ENCODE data around the gene ETV3. TPM values are rescaled to one million over a fixed set of nuclear protein-coding genes. Genes with fewer than 3 reads are reported as not detected.
"Not testable (repeated sequence)": the region's sequence is repeated elsewhere in the genome, so short reads cannot be mapped to it uniquely, and the experiment has no call there.

Gene ETV3
- total RNA-seq, 1 experiment from 2014 or later: 22.2 TPM

DNA sequence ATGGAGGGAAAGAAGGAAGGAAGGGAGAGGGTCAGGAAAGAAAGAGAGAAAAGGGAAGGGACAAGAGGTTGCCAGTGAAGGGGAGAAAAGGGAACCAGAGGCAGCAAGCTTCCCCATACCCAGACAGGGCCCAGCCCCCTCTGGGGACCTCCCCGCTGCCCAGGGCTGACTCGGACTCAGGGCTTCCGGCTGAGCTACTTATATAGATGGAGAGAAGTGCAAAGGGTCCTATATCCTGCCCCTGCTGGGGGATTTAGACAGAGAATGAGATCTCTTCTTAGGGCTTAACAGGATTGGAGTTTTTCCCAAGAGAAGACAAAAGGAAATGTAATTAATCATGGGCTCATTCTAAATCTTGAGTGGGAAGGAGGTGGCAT, 38.6 kb downstream of the ETV3 start, which contains the start of gene ETV3L:
Gene ETV3L (minus strand): TSS at position 176 of the 377 bp plus-strand sequence. CDS start 285 bp downstream, outside the sequence.
- no peak for DNase-seq (ENCODE audit: low read depth, low spot score)
- H3K36me3 ChIP-seq (ENCODE audit: control insufficient read depth, insufficient read depth, low read length): no peaks in the 10 kb centered on the region
- H3K9me3 ChIP-seq (ENCODE audit: control insufficient read depth, insufficient read depth, low read depth, low read length): no peaks in the 10 kb centered on the region
- no peak within 1 kb of the TSS for H3K4me3 ChIP-seq (ENCODE audit: low read depth in 2 of 2, low read length in 2 of 2)
- no TSS peak for BruUV-seq (replicated peaks)
- H3K27me3 ChIP-seq (ENCODE audit: control insufficient read depth, insufficient read depth, low read length): no peaks in the 10 kb centered on the region
- no peaks in the 10 kb centered on the region for H3K4me1 ChIP-seq (ENCODE audit: control insufficient read depth, insufficient read depth, low read length)
- TF ChIP-seq, protein P1, sequence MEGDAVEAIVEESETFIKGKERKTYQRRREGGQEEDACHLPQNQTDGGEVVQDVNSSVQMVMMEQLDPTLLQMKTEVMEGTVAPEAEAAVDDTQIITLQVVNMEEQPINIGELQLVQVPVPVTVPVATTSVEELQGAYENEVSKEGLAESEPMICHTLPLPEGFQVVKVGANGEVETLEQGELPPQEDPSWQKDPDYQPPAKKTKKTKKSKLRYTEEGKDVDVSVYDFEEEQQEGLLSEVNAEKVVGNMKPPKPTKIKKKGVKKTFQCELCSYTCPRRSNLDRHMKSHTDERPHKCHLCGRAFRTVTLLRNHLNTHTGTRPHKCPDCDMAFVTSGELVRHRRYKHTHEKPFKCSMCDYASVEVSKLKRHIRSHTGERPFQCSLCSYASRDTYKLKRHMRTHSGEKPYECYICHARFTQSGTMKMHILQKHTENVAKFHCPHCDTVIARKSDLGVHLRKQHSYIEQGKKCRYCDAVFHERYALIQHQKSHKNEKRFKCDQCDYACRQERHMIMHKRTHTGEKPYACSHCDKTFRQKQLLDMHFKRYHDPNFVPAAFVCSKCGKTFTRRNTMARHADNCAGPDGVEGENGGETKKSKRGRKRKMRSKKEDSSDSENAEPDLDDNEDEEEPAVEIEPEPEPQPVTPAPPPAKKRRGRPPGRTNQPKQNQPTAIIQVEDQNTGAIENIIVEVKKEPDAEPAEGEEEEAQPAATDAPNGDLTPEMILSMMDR (IDR thresholded peaks at IDR 0.05): no peak
- TF ChIP-seq, protein P2, sequence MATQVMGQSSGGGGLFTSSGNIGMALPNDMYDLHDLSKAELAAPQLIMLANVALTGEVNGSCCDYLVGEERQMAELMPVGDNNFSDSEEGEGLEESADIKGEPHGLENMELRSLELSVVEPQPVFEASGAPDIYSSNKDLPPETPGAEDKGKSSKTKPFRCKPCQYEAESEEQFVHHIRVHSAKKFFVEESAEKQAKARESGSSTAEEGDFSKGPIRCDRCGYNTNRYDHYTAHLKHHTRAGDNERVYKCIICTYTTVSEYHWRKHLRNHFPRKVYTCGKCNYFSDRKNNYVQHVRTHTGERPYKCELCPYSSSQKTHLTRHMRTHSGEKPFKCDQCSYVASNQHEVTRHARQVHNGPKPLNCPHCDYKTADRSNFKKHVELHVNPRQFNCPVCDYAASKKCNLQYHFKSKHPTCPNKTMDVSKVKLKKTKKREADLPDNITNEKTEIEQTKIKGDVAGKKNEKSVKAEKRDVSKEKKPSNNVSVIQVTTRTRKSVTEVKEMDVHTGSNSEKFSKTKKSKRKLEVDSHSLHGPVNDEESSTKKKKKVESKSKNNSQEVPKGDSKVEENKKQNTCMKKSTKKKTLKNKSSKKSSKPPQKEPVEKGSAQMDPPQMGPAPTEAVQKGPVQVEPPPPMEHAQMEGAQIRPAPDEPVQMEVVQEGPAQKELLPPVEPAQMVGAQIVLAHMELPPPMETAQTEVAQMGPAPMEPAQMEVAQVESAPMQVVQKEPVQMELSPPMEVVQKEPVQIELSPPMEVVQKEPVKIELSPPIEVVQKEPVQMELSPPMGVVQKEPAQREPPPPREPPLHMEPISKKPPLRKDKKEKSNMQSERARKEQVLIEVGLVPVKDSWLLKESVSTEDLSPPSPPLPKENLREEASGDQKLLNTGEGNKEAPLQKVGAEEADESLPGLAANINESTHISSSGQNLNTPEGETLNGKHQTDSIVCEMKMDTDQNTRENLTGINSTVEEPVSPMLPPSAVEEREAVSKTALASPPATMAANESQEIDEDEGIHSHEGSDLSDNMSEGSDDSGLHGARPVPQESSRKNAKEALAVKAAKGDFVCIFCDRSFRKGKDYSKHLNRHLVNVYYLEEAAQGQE (IDR thresholded peaks at IDR 0.05; ENCODE audit: insufficient read depth in 1 of 2, low read depth in 2 of 2, low read length in 1 of 2): no peak
- in situ Hi-C loops (cut with HindIII; ENCODE audit: low pct_unique_long_range_greater_than_20kb, low sequenced_read_pairs) (no loop called here), intact Hi-C loops (cut with micrococcal nuclease; ENCODE audit: unreplicated experiment) (no loop called here)
- ChIA-PET POLR2A (interaction anchor here (0.7 kb wide), 1 partner anchor 999 kb away, joined by 3 read pairs; no protein-coding TSS in a partner anchor), CTCF (no interaction called here)
- H3K27ac ChIP-seq (ENCODE audit: low read length): no peak within 1 kb of the TSS
- ATAC-seq: no peak

DNA sequence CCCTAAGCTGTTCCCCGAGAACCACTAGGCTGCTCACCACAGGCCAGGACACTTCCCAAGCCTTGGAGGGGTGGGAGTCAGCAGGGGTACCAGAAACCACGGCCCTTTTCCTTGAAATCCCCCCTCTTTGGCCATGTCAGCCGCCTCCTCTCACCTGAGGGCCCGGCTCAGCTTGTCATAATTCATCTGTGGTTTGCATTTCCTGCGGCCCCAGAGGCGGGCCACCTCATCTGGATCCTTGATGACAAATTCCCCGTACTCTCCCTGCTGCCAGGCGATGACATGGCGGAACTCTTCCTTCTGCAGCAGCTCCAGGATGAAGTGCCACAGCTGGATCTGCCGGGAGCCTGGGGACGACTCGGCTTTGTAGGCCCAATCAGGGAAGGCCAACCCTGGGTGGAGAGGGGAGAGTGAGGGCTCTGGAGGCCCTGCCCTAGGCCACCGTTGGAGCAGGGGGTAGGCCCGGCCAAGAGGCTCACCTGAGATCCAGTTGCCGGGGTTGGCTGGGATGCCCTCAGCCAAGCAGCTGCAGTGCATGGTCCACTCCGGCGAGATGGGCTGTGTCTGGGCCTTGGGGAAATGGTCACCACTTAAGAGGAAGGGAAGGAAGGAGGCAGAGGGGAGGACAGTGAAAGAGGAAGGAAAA, 39.1 kb downstream of the ETV3 start:
- in situ Hi-C loops (cut with HindIII; ENCODE audit: low pct_unique_long_range_greater_than_20kb, low sequenced_read_pairs); H3K27ac ChIP-seq (ENCODE audit: low read length); H3K4me1 ChIP-seq (ENCODE audit: control insufficient read depth, insufficient read depth, low read length); H3K36me3 ChIP-seq (ENCODE audit: control insufficient read depth, insufficient read depth, low read length); H3K9me3 ChIP-seq (ENCODE audit: control insufficient read depth, insufficient read depth, low read depth, low read length); BruUV-seq (replicated peaks); DNase-seq (ENCODE audit: low read depth, low spot score); CTCF ChIA-PET; H3K27me3 ChIP-seq (ENCODE audit: control insufficient read depth, insufficient read depth, low read length); intact Hi-C loops (cut with micrococcal nuclease; ENCODE audit: unreplicated experiment); ATAC-seq; H3K4me3 ChIP-seq (ENCODE audit: low read depth in 2 of 2, low read length in 2 of 2): not testable (repeated sequence)
- POLR2A ChIA-PET: interaction anchor here (0.7 kb wide), 1 partner anchor 999 kb away, joined by 3 read pairs; no protein-coding TSS in a partner anchor

DNA sequence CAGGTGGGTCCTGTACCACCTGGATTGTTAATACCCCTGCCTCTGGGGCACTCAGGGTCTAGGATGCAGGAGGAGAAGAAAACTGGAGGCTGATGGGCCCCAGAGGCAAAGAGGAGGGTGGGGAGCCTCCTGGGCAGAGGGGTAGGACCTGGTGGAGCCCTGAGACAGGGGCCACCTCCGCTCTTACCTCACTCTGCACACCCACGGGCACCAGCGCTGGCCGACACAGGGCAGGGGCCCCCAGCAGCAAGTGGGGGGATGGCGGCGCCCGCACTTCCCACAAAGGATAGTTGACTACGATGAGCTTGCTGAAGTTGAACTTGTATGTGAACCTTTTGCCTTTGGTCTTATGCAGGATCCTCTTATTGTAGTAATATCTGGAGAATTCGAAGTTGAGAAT, 39.7 kb downstream of the ETV3 start:
- Histone ChIP-seq H3K4me3 (ENCODE audit: low read depth in 2 of 2, low read length in 2 of 2) (no peak overlapping the region), H3K27me3 (ENCODE audit: control insufficient read depth, insufficient read depth, low read length) (no peaks in the 10 kb centered on the region), H3K36me3 (ENCODE audit: control insufficient read depth, insufficient read depth, low read length) (no peaks in the 10 kb centered on the region), H3K27ac (ENCODE audit: low read length) (no peak overlapping the region), H3K4me1 (ENCODE audit: control insufficient read depth, insufficient read depth, low read length) (no peaks in the 10 kb centered on the region), H3K9me3 (ENCODE audit: control insufficient read depth, insufficient read depth, low read depth, low read length) (no peaks in the 10 kb centered on the region)
- intact Hi-C loops (cut with micrococcal nuclease; ENCODE audit: unreplicated experiment): no loop called here
- no TSS peak for BruUV-seq (replicated peaks)
- in situ Hi-C loops (cut with HindIII; ENCODE audit: low pct_unique_long_range_greater_than_20kb, low sequenced_read_pairs): no loop called here
- ATAC-seq: no peak
- no peak for DNase-seq (ENCODE audit: low read depth, low spot score)
- ChIA-PET CTCF (no interaction called here), POLR2A (no interaction called here)
- TF ChIP-seq TCF7L2 (IDR thresholded peaks at IDR 0.05; ENCODE audit: low read depth, low read length) (no peak), POLR2AphosphoS5 (IDR thresholded peaks at IDR 0.05; ENCODE audit: low read depth, low read length) (no peak), SIN3A (IDR thresholded peaks at IDR 0.05; ENCODE audit: borderline replicate concordance, insufficient read depth, low read depth, low read length) (no peak)
- TF ChIP-seq, protein P2 (IDR thresholded peaks at IDR 0.05; ENCODE audit: insufficient read depth in 1 of 2, low read depth in 2 of 2, low read length in 1 of 2): no peak
- TF ChIP-seq, protein P1 (IDR thresholded peaks at IDR 0.05): no peak

Data from Panc1 (cell line).